ENCODE data around the gene GYS1. TPM values are rescaled to one million over a fixed set of nuclear protein-coding genes. Genes with fewer than 3 reads are reported as not detected.

Gene GYS1
- total RNA-seq, 1 experiment from 2014 or later: 20.2 TPM

- POLR2A ChIA-PET: no interaction called here
These were observed 7.4 kb downstream of the GYS1 start for GRCh38 chr19:48985711-48986110.

GRCh38 chr19:48982280-48982679 lies 10.8 kb downstream of the GYS1 start:
- POLR2A ChIA-PET: no interaction called here
- no peak overlapping the region for H3K4me3 ChIP-seq (ENCODE audit: low read depth in 2 of 2, low read length in 2 of 2)
- no peaks in the 10 kb centered on the region for H3K27me3 ChIP-seq (ENCODE audit: control insufficient read depth, insufficient read depth, low read length)
- CTCF ChIA-PET: no interaction called here
- ATAC-seq (no peak), DNase-seq (ENCODE audit: low read depth, low spot score) (no peak)
- intact Hi-C loops (cut with micrococcal nuclease; ENCODE audit: unreplicated experiment): no loop called here
- in situ Hi-C loops (cut with HindIII; ENCODE audit: low pct_unique_long_range_greater_than_20kb, low sequenced_read_pairs): no loop called here
- H3K27ac ChIP-seq (ENCODE audit: low read length): no peak overlapping the region
- no peaks in the 10 kb centered on the region for H3K9me3 ChIP-seq (ENCODE audit: control insufficient read depth, insufficient read depth, low read depth, low read length)
- no peaks in the 10 kb centered on the region for H3K36me3 ChIP-seq (ENCODE audit: control insufficient read depth, insufficient read depth, low read length)
- TF ChIP-seq CTCF (IDR thresholded peaks at IDR 0.05): no peak
- no peak for TF ChIP-seq SIN3A (IDR thresholded peaks at IDR 0.05; ENCODE audit: borderline replicate concordance, insufficient read depth, low read depth, low read length)
- TF ChIP-seq REST (IDR thresholded peaks at IDR 0.05; ENCODE audit: insufficient read depth in 1 of 2, low read depth in 2 of 2, low read length in 1 of 2): no peak
- TF ChIP-seq POLR2AphosphoS5 (IDR thresholded peaks at IDR 0.05; ENCODE audit: low read depth, low read length): no peak
- no peak for TF ChIP-seq TCF7L2 (IDR thresholded peaks at IDR 0.05; ENCODE audit: low read depth, low read length)
- BruUV-seq (replicated peaks): no TSS peak
- H3K4me1 ChIP-seq (ENCODE audit: control insufficient read depth, insufficient read depth, low read length): no peaks in the 10 kb centered on the region

More at GRCh38 chr19:48985711-48986110, 7.4 kb downstream of the GYS1 start:
- no peaks in the 10 kb centered on the region for H3K9me3 ChIP-seq (ENCODE audit: control insufficient read depth, insufficient read depth, low read depth, low read length)
- ATAC-seq (no peak), DNase-seq (ENCODE audit: low read depth, low spot score) (no peak)
- no peaks in the 10 kb centered on the region for H3K36me3 ChIP-seq (ENCODE audit: control insufficient read depth, insufficient read depth, low read length)
- CTCF ChIA-PET: no interaction called here
- intact Hi-C loops (cut with micrococcal nuclease; ENCODE audit: unreplicated experiment) (no loop called here), in situ Hi-C loops (cut with HindIII; ENCODE audit: low pct_unique_long_range_greater_than_20kb, low sequenced_read_pairs) (no loop called here)
- TF ChIP-seq REST (IDR thresholded peaks at IDR 0.05; ENCODE audit: insufficient read depth in 1 of 2, low read depth in 2 of 2, low read length in 1 of 2): no peak
- no peak for TF ChIP-seq SIN3A (IDR thresholded peaks at IDR 0.05; ENCODE audit: borderline replicate concordance, insufficient read depth, low read depth, low read length)
- TF ChIP-seq CTCF (IDR thresholded peaks at IDR 0.05): no peak
- TF ChIP-seq POLR2AphosphoS5 (IDR thresholded peaks at IDR 0.05; ENCODE audit: low read depth, low read length): no peak
- TF ChIP-seq TCF7L2 (IDR thresholded peaks at IDR 0.05; ENCODE audit: low read depth, low read length): no peak
- H3K27ac ChIP-seq (ENCODE audit: low read length): no peak overlapping the region
- no peaks in the 10 kb centered on the region for H3K27me3 ChIP-seq (ENCODE audit: control insufficient read depth, insufficient read depth, low read length)
- no peaks in the 10 kb centered on the region for H3K4me1 ChIP-seq (ENCODE audit: control insufficient read depth, insufficient read depth, low read length)
- no TSS peak for BruUV-seq (replicated peaks)
- no peak overlapping the region for H3K4me3 ChIP-seq (ENCODE audit: low read depth in 2 of 2, low read length in 2 of 2)

All from Panc1 (cell line).